ENCODE results near the gene FAM78B. TPM values are rescaled to one million over a fixed set of nuclear protein-coding genes. Genes with fewer than 3 reads are reported as not detected.

Gene FAM78B
- total RNA-seq, 1 experiment from 2014 or later = 0.26 TPM

DNA sequence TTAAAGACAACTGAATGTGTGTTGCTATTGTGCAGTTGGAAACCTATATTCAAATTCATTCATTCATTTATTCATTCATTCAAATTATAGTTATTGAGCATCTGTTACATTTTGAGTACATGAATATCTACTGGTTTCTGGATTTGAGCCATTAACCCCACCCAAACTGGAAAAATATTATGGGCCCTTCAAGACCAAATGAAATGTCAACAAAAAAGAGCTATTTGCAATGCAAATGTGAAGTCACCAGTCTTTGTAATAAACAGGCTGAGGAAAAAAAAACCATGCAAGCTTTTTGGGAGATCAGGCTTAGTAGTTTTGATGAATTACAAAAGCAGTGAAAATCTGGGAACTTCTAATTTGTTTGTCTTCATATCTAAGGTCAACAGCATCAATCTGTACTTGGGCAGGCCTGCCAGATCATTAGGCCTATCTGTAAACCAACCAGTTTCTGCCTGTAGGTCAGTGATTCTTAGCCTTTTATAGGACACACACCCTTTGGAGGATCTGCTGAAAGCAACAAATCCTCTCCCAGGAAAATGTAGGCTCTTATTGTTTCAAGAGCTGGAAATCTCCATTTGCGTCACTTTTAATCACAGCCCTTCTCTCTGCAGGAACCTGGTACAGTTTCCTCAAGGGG, 134.7 kb downstream of the FAM78B start:
- ChIA-PET POLR2A (ENCODE audit: unreplicated experiment) (no interaction called here), CTCF (no interaction called here)
- H2AFZ ChIP-seq (ENCODE audit: low read length) = no peak overlapping the region
- no peaks in the 10 kb centered on the region for H3K9me3 ChIP-seq (ENCODE audit: low read length)
- intact Hi-C loops (cut with micrococcal nuclease) = no loop called here
- peaks cover 16% of the 10 kb centered on the region for H3K27me3 ChIP-seq (ENCODE audit: low read length)
- H3K9ac ChIP-seq (ENCODE audit: low read length) = no peak overlapping the region
- H3K4me3 ChIP-seq (ENCODE audit: low read length) = no peak overlapping the region
- no TSS peak for BruUV-seq (replicated peaks)
- DNase-seq = no peak
- H3K4me2 ChIP-seq (ENCODE audit: low read length) = no peak overlapping the region
- H3K36me3 ChIP-seq (ENCODE audit: low read depth, low read length) = no peaks in the 10 kb centered on the region
- no peaks in the 10 kb centered on the region for H3F3A ChIP-seq (ENCODE audit: low read length, unreplicated experiment)
- H3K79me2 ChIP-seq (ENCODE audit: low read length) = no peaks in the 10 kb centered on the region
- H3K27ac ChIP-seq (ENCODE audit: low read length) = no peak overlapping the region
- H3K4me1 ChIP-seq (ENCODE audit: insufficient read depth, low read length) = no peaks in the 10 kb centered on the region
- H4K20me1 ChIP-seq (ENCODE audit: low read length) = no peaks in the 10 kb centered on the region
- no peak for TF ChIP-seq CTCF (conservative IDR thresholded peaks at IDR 0.05; ENCODE audit: low read depth, low read length)
- no peak for TF ChIP-seq EZH2 (IDR thresholded peaks at IDR 0.05; ENCODE audit: low read length, unreplicated experiment)
- no peak for TF ChIP-seq EZH2phosphoT487 (IDR thresholded peaks at IDR 0.05; ENCODE audit: borderline replicate concordance, low read length)
- no peaks in the 10 kb centered on the region for H3K9me2 ChIP-seq (replicated peaks; ENCODE audit: low read length)
- ATAC-seq = no peak

DNA sequence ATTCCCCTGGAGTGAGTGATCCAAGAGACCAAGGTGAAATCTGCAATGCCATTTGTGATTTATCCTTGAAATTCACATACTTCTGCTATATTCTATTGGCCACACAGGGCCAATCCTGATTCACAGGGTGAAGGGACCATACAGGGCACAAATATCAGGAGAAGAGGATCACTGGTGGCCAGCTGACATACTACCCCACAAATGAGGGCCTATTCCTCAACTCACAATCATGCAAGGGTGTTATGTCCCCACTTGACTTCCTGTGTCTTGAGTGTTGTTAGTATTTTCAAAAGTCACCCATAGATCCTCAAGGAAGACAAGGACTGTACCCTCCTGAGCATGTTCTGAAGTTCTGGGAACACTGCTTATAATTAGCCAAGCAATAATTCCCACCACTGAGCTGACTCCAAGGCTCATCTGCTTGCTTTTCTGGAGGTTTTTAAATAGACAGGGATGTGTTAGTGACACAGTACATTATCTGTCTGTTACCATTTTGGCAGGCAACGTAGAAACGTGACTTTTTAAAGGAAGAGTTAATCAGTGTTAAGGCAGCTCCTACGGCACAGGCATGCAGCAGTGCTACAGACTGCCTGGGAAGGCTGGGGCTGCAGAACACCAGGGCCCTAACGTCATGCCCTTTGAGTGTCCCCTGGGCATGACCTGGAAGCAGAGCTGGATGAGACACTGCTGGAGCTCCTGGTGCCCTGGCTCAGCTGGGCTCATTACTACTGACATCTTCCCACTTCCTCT, 137.4 kb downstream of the FAM78B start:
- no TSS peak for BruUV-seq (replicated peaks)
- DNase-seq (no peak), ATAC-seq (no peak)
- TF ChIP-seq EZH2 (IDR thresholded peaks at IDR 0.05; ENCODE audit: low read length, unreplicated experiment) (no peak), EZH2phosphoT487 (IDR thresholded peaks at IDR 0.05; ENCODE audit: borderline replicate concordance, low read length) (no peak), CTCF (conservative IDR thresholded peaks at IDR 0.05; ENCODE audit: low read depth, low read length) (no peak)
- H3K27me3 ChIP-seq (ENCODE audit: low read length) = peaks cover 5% of the 10 kb centered on the region
- H4K20me1 ChIP-seq (ENCODE audit: low read length) = no peaks in the 10 kb centered on the region
- H3K4me3 ChIP-seq (ENCODE audit: low read length) = no peak overlapping the region
- H3K9me3 ChIP-seq (ENCODE audit: low read length) = no peaks in the 10 kb centered on the region
- POLR2A ChIA-PET (ENCODE audit: unreplicated experiment) = no interaction called here
- H3K9me2 ChIP-seq (replicated peaks; ENCODE audit: low read length) = no peaks in the 10 kb centered on the region
- no peak overlapping the region for H3K9ac ChIP-seq (ENCODE audit: low read length)
- no peaks in the 10 kb centered on the region for H3K36me3 ChIP-seq (ENCODE audit: low read depth, low read length)
- H3F3A ChIP-seq (ENCODE audit: low read length, unreplicated experiment) = no peaks in the 10 kb centered on the region
- intact Hi-C loops (cut with micrococcal nuclease) = no loop called here
- no peak overlapping the region for H3K4me2 ChIP-seq (ENCODE audit: low read length)
- H3K27ac ChIP-seq (ENCODE audit: low read length) = no peak overlapping the region
- no peak overlapping the region for H2AFZ ChIP-seq (ENCODE audit: low read length)
- CTCF ChIA-PET = no interaction called here
- no peaks in the 10 kb centered on the region for H3K79me2 ChIP-seq (ENCODE audit: low read length)
- no peaks in the 10 kb centered on the region for H3K4me1 ChIP-seq (ENCODE audit: insufficient read depth, low read length)

GRCh38 chr1:166026555-166026954, 140.2 kb downstream of the FAM78B start:
- Histone ChIP-seq H4K20me1 (ENCODE audit: low read length) (no peaks in the 10 kb centered on the region), H3K79me2 (ENCODE audit: low read length) (no peaks in the 10 kb centered on the region), H3K4me2 (ENCODE audit: low read length) (no peak overlapping the region), H3K4me3 (ENCODE audit: low read length) (no peak overlapping the region), H3F3A (ENCODE audit: low read length, unreplicated experiment) (no peaks in the 10 kb centered on the region), H3K4me1 (ENCODE audit: insufficient read depth, low read length) (no peaks in the 10 kb centered on the region), H3K9me3 (ENCODE audit: low read length) (no peaks in the 10 kb centered on the region), H3K36me3 (ENCODE audit: low read depth, low read length) (no peaks in the 10 kb centered on the region), H3K9ac (ENCODE audit: low read length) (no peak overlapping the region), H3K9me2 (replicated peaks; ENCODE audit: low read length) (no peaks in the 10 kb centered on the region), H2AFZ (ENCODE audit: low read length) (no peak overlapping the region), H3K27me3 (ENCODE audit: low read length) (no peaks in the 10 kb centered on the region; the same call in 1 of the 2 replicates), H3K27ac (ENCODE audit: low read length) (no peak overlapping the region)
- POLR2A ChIA-PET (ENCODE audit: unreplicated experiment) = no interaction called here
- ATAC-seq (no peak), DNase-seq (no peak)
- no TSS peak for BruUV-seq (replicated peaks)
- CTCF ChIA-PET = no interaction called here
- no peak for TF ChIP-seq EZH2 (IDR thresholded peaks at IDR 0.05; ENCODE audit: low read length, unreplicated experiment)
- no peak for TF ChIP-seq CTCF (conservative IDR thresholded peaks at IDR 0.05; ENCODE audit: low read depth, low read length)
- intact Hi-C loops (cut with micrococcal nuclease) = no loop called here
